NT2/D1 (cell line): Measurements from ENCODE around the gene CEACAM21.

Source experiments
- YY1 ChIP-seq: IDR thresholded peaks from 2 replicates; pipeline ENCODE4 v1.6.1; 2011; ENCODE audit not compliant: insufficient read length, insufficient read depth
- ZNF274 ChIP-seq: IDR thresholded peaks from 2 replicates; pipeline ENCODE4 v1.6.1; 2011; ENCODE audit warnings: mild to moderate bottlenecking, low read depth, low read length

- TF ChIP-seq ZNF274 (no peak), YY1 (no peak)
Measured at GRCh38 chr19:41543582-41543981, 32.4 kb upstream of the CEACAM21 start.
